Measurements from ENCODE around the gene CETP.
"Not testable (repeated sequence)": the region's sequence is repeated elsewhere in the genome, so short reads cannot be mapped to it uniquely, and the experiment has no call there.

The CETP gene

DNA sequence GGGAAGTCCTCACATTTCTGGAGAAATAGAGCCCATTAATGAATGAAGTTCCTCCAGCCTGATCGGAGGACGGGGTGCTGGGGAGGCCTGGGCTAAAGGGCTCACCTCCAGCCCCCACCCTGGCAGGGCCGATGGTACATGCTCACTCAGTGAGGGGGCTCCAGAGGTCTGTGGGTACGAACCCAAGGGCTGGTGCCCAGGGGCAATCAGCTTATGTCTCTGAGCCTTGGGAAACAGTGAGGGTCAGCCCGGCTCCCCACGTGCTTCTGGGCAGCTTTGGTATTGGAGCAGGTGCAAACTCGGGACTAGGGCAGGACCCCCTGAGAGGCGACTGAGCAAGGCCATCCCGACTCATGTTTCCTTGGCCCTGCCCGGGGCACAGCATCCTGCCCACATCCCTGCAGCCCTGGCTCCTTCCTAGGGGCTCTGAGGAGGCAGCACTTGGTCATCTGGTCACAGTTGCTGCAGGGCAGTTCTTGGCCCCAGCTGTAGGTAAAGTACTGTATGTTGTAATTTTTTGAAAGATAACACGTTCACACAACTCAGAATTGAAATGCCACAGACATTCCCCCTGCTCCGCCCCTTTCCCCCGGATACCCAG is 969 bp upstream of the CETP start:
- no peak for DNase-seq (ENCODE audit: low spot score)

DNA sequence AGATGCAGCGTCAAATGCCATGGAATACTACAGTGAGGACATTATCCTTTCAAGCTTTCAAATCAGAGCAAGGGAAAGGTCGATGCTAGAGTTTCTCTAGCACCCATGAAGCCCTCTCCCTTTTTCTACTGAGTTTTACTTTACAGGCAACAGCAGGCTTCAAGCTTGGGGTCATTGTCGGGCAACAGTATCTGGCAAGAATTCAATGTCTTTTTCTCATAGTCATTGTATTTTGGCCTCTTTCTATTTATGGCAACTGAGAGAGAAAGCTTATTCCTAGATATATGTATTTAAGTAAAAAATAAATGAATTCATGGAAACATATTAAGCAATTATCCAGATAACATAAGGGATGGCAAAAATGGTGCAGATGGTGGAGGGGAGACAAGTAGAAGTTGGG is 364 bp upstream of the CETP start:
- DNase-seq (ENCODE audit: low spot score), result no peak

DNA sequence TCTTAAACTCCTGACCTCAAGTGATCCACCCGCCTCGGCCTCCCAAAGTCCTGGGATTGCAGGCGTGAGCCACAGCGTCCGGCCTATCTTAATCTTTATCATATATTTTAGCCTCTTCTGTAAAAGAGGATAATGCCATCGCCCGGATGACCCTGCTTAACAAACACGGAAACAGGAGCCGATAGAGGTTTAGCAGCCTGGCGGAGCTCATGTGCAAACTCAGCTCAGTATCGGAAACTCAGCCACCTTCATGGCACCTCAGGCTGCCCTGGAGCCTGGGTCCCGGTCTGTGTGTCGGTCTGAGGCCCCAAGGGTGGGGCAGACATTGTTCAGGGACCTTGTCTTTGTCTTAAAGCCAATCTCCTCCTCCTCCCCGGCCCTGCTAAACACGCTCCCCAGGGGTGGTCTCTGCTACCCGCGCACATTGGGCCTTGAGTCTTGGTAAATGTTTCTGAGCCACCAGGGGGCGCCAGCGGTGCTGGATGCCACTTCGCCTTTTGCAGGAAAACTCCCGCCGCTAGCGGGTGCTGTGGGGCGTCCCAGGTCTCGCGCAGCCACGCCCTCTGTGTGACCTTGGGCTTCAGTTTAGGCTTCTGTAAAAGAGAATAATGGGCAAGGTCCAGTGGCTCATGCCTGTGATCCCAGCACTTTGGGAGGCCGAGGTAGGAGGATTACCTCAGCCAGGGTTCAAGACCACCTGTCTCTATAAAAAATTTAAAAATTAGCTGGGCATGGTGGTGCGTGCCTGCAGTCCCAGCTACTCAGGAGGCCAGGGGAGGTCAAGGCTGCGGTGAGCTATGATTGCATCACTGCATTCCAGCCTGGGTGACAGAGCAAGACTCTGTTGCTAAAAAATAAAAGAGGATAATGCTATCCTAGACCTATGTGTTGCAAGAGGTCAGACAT is 2.7 kb downstream of the CETP start:
- DNase-seq (ENCODE audit: low spot score), result peak; percentile 50

DNA sequence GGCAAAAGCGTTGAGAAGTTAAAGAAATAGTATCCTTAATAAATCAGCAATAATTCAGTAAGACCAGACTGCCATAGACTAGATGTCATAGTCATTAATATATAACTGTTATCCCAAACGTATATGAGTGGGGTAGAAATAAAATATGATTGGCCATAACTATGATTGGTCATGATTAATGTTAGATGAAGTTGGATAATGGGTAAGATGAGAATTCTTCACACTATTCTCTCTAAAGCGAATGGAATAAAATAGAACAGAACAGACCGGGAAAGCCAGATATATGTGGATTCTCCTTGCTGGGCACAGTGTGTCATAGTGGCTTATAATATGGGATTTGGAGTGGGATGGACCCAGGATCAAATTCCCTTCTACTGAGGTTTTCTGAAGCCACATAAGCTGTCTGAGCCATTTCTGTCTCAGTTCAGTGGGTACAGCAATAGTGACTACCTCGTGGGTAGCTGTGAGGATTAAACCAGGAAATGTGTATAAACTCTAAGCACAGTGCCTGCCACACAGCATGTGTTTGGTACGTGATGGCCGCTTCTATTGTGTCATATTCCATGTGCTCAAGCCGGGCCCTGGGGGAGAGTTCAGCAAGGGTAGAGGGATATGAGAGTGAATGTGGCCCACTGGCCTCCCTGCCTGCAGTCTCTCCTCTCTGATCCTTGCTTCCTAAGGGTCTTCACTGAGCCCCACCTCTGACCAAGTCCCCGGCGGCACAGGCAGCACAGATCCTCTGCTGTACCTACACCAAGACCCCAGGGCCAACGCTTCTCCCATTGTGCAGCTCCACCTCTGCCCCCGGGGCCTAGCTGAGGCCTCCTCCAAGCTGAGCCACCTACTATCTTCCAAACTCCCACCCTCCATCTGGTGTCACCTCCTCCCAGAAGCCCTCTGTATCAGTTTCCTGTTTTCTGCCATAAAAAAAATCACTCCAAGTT is 3.7 kb downstream of the CETP start:
- no peak for DNase-seq (ENCODE audit: low spot score)

DNA sequence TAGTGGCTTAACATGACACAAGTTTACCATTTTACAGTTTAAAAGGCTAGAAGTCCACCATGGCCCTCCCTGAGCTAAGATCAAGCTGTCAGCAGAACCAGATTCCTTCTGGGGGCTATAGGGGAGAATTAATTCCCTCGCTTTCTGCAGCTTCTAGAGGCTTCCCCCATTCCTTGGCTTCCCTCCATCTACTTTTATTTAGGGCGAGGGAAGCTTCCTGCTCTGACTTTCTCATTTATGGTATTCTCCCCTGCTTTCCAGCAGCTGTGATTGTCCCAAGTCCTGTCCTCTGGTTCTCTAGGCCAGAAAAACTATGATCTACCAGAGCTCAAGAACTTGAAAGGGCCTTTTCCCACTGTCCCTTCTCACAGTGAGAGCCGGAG is 4.3 kb downstream of the CETP start:
- DNase-seq (ENCODE audit: low spot score), result no peak

DNA sequence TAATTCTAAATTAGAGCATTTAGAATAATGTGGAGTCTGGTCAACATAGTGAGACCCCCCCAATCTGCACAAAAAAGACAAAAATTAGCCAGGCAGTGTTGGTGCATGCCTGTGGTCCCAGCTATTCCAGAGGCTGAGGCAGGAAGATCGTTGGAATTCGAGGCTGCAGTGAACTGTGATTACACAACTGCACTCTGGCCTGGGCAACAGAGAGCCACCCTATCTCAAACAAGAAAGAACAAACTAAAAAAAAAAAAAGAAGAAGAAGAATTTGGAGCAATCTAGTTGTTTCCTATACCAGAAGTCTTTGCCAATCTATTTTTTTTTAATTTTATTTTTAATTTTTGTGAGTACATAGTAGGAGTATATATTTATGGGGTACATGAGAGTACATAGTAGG is 6.0 kb downstream of the CETP start:
- no peak for DNase-seq (ENCODE audit: low spot score)

DNA sequence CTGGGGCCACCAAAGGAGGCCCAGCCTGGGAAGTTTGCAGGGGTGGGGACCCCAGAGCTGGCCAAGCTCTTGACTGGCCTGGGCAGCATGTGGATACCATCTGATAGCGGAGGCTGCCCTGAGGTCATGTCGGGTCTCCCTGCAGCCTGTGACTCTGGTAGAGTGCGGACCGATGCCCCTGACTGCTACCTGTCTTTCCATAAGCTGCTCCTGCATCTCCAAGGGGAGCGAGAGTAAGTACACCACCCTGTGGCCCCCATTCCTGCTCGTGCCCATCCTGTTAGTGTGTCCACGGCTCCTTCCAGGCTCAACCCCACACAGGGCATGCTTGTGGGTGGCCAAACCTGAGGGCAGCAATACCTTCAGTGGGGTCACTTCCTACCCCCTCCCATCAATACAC is 8.0 kb downstream of the CETP start:
- no peak for DNase-seq (ENCODE audit: low spot score)

DNA sequence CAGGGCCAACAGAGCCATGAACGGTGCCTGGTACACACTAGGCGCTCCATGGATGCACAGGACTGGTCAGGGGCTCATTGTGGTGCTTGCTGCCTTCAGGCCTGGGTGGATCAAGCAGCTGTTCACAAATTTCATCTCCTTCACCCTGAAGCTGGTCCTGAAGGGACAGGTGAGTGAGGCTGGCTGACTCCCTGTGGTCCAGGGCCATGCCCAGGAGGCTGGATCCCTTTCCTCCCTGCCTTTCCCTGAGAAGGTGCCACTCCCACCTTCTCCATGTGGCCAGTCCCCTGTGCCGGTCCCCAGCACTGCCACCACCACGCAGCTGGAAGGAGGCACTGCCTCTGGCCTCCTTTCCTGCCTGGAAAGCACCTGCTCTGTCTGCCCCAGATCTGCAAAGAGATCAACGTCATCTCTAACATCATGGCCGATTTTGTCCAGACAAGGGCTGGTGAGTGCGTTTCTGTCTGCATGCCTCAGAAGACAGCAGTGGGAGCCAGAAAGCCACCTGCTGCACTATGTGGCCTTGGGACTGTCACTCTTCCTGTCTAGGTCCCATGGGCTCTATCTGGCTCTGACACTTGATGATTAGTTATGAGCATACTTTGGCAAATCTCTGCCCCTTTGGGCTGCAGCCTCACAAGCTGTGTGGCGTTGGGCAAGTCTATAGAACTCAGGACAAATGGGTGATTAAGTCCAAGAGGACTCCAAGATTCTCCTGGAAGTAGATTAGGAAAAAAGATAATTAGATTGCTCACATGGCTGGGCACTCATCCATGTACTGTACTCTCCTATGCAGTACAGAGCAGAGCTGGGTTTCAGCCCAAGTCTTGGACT is 9.4 kb downstream of the CETP start:
- DNase-seq (ENCODE audit: low spot score), result peak; percentile 31

DNA sequence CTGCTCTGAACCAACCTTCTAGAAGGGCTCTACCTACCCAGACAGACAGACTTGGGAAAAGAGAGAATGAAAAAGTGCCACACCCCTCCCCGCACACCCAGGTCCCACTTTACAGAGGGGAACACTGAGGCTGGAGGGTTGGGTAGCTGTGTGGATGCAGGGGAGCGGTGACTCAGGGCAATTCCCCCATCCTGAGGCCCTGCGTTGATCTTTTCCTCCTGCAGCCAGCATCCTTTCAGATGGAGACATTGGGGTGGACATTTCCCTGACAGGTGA is 10.0 kb downstream of the CETP start:
- DNase-seq (ENCODE audit: low spot score), result no peak

DNA sequence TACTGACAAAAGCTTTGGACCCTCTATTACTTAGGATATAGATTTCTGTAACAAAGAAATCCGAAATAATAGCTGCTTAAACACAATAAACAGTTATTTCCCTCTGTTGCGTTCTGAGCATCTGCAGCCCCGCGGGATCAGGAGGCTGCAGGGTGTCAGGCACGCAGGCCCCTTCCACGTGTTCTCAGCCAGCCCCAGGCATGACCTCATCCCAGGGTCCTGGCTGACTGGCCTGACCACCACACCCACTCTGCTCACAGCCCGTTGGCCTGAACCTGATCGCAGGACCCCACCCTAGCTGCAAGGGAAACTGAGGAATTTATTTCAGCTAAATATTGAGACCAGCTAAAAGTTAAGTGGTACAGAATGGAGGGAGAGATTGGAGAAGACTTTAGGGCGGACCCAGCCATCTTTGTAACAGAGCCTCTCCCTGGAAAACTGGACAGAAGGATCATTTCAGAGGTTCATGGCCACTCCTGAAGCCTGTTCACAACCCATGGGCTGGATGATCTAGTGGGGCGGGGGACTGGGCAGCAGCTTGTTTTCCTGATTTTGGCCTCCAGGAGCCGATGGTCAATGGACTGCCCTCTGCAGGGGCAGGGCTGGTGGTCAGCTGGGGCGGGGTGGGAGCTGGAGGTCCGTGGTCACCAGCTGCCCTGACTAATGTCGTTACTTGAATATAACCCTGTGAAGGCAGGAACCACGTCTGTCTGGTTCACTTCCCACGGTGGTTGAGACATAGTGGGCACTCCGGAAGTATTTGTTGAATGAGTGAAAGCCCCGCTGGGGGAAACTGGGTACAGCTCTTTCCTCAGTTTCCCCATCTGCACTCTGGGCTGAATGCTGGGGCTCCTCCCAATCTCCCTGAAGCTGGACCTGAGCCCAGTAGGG is 10.9 kb downstream of the CETP start:
- DNase-seq (ENCODE audit: low spot score), result no peak

DNA sequence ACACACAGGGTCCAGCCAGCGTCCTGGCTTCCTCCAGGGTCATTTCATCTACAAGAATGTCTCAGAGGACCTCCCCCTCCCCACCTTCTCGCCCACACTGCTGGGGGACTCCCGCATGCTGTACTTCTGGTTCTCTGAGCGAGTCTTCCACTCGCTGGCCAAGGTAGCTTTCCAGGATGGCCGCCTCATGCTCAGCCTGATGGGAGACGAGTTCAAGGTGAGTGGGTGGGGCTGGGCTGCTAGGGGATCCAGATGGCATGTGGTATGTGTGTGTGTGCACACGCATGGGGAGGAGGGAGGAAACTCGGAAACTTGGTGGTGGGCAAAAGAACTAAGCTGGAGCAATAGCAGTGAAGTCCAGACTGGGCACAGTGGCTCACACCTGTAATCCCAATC is 11.5 kb downstream of the CETP start:
- DNase-seq (ENCODE audit: low spot score), result no peak

DNA sequence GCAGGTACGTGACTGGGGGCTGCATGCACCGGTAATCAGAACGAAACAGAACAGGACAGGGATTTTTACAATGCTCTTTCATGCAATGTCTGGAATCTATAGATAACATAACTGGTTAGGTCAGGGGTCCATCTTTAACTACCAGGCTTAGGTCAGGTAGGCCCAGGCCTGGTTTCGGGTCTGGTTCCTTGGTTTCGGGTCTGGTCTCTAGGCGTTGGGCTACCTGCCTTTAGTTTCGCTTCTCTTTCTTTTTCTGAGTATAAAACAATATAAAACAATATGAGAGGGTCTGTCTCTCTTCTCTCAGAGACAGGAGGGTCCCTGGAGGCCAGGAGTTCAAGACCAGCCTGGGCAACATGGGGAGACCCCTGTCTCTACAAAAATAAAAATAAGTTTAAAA is 12.1 kb downstream of the CETP start:
- not testable (repeated sequence) for DNase-seq (ENCODE audit: low spot score)

DNA sequence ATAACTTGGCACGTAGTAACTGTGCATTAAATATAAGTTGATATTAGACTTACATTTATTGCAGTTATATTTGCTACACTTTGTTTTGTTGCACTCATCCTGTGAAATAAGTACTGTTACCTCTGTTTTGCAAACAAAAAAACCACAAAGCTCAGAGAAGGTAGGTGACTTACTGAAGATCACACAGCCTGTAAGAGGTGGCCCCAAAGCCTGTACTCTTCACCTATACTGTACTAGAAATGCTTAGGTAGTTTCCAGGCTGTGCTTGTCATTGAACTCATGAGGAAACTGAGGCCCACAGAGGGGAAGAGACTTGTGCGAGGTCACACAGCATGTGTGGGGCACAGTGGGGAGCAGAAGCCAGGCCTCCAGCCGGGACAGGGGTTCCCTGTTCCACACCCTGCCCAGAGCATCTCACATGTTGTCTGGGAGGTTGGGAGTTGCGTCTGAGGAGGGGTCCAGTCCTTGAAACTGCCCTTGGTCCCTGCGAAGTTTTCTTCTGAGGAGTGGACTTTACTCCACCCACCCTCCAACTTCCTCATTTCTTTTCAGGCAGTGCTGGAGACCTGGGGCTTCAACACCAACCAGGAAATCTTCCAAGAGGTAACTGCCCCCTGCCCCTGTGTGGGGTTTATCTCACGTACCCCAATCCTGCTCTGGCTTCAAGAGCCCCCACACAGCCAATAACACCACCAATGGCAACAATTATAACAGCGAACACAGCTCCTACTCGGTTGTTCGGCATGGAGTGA is 13.0 kb downstream of the CETP start:
- no peak for DNase-seq (ENCODE audit: low spot score)

DNA sequence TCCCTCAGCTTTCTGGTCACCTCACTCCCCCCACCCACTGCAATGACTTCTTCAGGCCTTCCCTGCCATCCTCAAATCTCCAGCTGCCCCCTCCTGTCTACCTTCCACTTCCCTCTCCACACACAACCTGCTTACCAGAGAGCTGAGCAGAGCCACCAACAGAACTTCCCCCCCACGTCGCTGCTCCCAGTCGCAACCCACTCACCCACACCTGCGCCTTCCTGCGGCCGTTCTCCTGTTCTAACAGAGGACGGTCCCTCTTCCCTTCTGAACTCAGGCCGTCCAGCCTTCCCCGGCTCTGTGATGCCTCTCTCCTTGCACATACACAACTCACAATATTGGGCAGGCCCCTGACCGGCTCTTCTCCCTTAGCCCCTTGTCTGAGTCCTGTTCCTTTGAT is 14.0 kb downstream of the CETP start:
- no peak for DNase-seq (ENCODE audit: low spot score)

DNA sequence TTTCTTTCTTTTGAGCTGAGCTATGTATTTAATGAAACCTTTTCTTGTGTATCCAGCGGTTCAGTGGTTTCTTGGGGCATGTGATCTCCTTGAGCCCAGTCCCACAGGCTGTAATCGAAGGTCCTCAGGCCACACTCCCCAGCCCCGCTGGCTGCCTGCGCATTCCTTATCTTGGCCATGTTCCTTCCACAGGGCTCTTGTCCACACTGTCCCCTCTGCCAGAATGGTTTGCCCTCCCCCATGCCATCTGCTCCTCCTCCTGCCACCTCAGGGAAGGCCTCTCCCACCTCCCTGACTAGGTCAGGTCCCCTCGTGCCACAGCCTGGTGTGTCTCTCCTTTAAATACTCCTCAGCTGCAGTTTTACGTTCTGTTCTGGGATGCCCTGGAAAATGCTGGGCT is 15.5 kb downstream of the CETP start:
- no peak for DNase-seq (ENCODE audit: low spot score)

DNA sequence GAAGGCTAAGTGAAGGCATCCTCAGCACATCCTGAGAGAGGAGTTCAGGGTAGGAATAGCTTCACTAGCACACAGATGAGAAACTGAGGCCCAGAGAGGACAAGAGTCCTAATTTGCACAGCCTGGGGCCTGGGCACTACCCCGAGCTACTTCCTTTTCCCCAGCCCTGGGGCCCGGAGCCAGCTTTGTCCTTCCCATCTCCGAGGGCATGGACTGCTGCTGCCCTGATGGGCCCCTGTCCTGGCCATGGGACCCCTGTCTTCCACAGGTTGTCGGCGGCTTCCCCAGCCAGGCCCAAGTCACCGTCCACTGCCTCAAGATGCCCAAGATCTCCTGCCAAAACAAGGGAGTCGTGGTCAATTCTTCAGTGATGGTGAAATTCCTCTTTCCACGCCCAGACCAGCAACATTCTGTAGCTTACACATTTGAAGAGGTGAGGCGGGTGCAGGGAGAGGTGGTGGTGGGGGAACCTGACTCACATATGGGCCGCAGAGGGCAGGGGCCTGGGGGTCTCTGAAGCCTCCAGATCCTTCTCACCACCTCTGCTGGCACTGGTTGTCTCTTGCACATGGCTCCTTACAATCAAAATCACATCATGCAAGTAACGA is 16.2 kb downstream of the CETP start:
- DNase-seq (ENCODE audit: low spot score), result no peak

DNA sequence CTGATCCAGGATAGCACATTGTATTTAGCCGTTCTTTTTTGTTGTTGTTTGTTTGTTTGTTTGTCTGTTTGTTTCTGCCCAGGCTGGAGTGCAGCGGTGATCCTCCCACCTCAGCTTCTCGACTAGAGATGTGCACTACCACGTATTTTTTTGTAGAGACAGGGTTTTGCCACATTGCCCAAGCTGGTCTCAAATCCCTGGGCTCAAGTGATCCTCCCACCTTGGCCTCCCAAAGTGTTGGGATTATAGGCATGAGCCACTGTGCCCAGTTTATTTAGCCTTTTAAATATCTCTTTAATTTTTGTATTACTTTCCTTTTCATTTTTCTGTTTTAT is 18.4 kb downstream of the CETP start:
- DNase-seq (ENCODE audit: low spot score), result no peak

DNA sequence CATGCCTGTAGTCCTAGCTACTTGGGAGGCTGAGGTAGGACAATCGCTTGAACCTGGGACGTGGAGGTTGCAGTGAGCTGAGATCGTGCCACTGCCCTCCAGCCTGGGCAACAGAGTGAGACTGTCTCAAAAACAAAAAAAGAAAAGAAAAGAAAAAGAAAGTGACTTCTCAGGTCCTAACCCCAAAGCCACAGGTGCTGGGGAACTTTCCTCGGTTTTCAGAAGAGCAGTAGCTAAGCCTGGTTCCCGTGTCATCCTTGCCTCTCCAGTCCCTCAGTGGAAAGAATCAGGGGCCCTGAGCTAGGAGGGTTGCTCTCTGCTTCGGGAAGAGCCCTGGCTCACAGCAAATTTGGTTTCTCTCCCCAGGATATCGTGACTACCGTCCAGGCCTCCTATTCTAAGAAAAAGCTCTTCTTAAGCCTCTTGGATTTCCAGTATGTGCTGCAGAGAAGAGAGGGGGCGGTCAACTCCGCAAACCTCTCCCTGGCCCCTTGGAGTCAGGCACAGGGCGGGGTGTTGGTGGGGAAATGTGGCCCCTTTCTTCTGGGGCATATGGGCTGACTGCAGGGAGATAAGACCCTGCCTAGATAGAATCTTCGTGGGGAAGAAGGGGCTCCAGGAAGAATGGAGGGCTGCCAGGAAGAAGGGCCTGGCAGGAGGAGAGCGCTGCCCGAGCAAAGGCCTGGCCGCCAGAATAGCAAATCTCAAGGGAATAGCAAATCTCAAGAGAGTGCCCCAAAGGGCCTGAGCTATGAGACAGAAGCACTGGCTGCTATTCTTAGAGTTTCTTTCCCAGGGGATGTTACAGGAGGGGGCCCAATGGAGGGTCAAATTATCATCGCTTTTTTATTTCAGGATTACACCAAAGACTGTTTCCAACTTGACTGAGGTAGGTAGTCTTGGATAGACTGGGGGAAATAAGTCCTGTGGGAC is 19.3 kb downstream of the CETP start:
- DNase-seq (ENCODE audit: low spot score), result no peak

DNA sequence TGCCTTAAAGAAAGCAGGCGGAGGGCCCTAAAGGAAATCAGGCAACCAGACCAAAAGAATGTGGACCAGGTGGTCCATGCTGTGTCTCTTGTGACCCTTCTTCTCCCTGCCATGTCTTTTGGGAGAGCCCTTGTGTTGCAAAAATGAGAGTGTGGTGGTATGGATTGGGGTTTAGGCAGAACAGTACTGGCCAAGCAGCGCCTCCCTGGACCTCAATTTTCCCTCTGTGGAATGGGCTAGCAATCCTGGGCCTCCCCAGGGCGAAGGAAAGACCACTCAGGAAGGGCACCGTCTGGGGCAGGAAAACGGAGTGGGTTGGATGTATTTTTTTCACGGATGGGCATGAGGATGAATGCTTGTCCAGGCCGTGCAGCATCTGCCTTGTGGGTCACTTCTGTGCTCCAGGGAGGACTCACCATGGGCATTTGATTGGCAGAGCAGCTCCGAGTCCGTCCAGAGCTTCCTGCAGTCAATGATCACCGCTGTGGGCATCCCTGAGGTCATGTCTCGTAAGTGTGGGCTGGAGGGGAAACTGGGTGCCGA is 20.1 kb downstream of the CETP start:
- no peak for DNase-seq (ENCODE audit: low spot score)
